Left colon (tissue), 2 donors: Measurements from ENCODE around the gene DYSF. TPM values are rescaled to one million over a fixed set of nuclear protein-coding genes. Genes with fewer than 3 reads are reported as not detected.

Source experiments
- ATAC-seq: fragments of 200-7000 bp; cut with Tn5 transposase; one replicate; pipeline ENCODE4 v1.9.1; 2020; ENCODE audit warnings: mild to moderate bottlenecking, moderate library complexity
- DNase-seq, 2 donors: peaks; one replicate each; pipeline ENCODE4 v3.0.0-alpha.2; 2020
- intact Hi-C, 2 donors: fragments of 100-400 bp; cut with DNase I in 1 of 2; cut with micrococcal nuclease in 1 of 2; formaldehyde crosslinking; loops; one replicate each; pipeline versions ENCODE4 v1.11.2 to v1.14.0; 2022; cut with DNase I, micrococcal nuclease
- total RNA-seq, 2 donors: library from RNA; stranded (reverse); fragmentation: NEBNext Ultra II Directional; extraction: Animal tissue kit (Norgen Biotek cat#: 25700); gene quantifications; one replicate each; pipeline ENCODE4 v1.2.1, GENCODE V29; 2021
- donor health status: DM: no; HTN: no; CAD: no.
- donor health status: DM: yes; HTN: yes; CAD: no.

Gene DYSF
- total RNA-seq, 2 donors from 2014 or later: 2.4 to 5.0 TPM

DNA sequence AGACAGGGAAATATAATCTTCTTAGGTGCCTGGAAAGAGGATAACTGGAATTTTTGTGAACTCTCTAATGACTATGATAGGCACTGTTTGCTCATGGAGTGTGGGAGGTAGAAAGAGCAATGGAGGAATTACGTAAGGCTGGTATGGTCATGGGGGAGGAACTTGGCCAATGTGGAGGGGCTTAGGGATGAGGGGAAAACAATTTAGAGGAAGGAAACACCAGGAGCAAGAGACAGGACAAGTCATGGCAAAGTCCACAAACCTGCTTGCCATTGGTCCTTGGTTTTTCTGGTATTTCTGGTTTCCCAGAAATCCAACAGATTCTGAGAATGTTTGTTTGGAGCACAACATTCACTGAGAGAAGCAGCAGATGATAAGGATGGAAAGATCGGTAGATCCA is 274.2 kb downstream of the DYSF start:
- no peak for DNase-seq
- no peak for ATAC-seq
- intact Hi-C loops: no loop called here

GRCh38 chr2:71728036-71728435 is 274.7 kb downstream of the DYSF start:
- DNase-seq (no peak), ATAC-seq (no peak)
- intact Hi-C loops: no loop called here

- no peak for ATAC-seq
- intact Hi-C loops: no loop called here
Measured at GRCh38 chr2:71730785-71731383, 277.5 kb downstream of the DYSF start.

GRCh38 chr2:71734620-71735019 is 281.3 kb downstream of the DYSF start:
- ATAC-seq (no peak), DNase-seq (no peak)
- intact Hi-C loops: no loop called here

More at GRCh38 chr2:71730785-71731383, 277.5 kb downstream of the DYSF start:
- no peak for DNase-seq

GRCh38 chr2:71735676-71736075 is 282.3 kb downstream of the DYSF start:
- ATAC-seq (no peak), DNase-seq (no peak)
- intact Hi-C loops: no loop called here

Other genes with a start within 250 kb of the DYSF start
- gene PAIP2B, start 226.5 kb upstream of the DYSF start, total RNA-seq: 1 to 10 TPM; 4.7 to 6.3 TPM
- gene ZNF638, start 121.8 kb upstream of the DYSF start, total RNA-seq: 10 to 100 TPM; 75.5 to 76.7 TPM